MM.1S (cell line): ENCODE results near the gene ZG16B.

Experiments
- DNase-seq: peaks from one replicate; pipeline ENCODE4 v3.0.0-alpha.2; 2015
- H2AFZ ChIP-seq: fragments of 300-600 bp; sonication (generic); 2 replicates; pipeline ENCODE4 v1.6.0; 2016; ENCODE audit warnings: antibody characterized with exemption, low read length
- H3F3A ChIP-seq: fragments of 300-600 bp; sonication (generic); 2 replicates; pipeline ENCODE4 v1.6.1; 2016; ENCODE audit warnings: mild to moderate bottlenecking, antibody characterized with exemption, low read length, moderate library complexity, mixed read lengths; ENCODE audit not compliant: insufficient read depth
- H3K27ac ChIP-seq: fragments of 300-600 bp; sonication (generic); 2 replicates; pipeline ENCODE4 v1.5.1; 2016; ENCODE audit warnings: mild to moderate bottlenecking, low read length
- H3K27me3 ChIP-seq: fragments of 300-600 bp; sonication (generic); replicated peaks from 2 replicates; pipeline ENCODE4 v1.6.0; 2016; ENCODE audit warnings: low read length; ENCODE audit not compliant: insufficient read depth
- H3K36me3 ChIP-seq: fragments of 300-600 bp; sonication (generic); replicated peaks from 2 replicates; pipeline ENCODE4 v1.6.1; 2016; ENCODE audit warnings: mild to moderate bottlenecking, low read length, mixed read lengths; ENCODE audit not compliant: insufficient read depth
- H3K4me1 ChIP-seq: fragments of 300-600 bp; sonication (generic); 2 replicates; pipeline ENCODE4 v1.6.1; 2016; ENCODE audit warnings: low read length, mixed read lengths
- H3K4me2 ChIP-seq: fragments of 300-600 bp; sonication (generic); 2 replicates; pipeline ENCODE4 v1.6.0; 2016; ENCODE audit warnings: low read depth, low read length
- H3K4me3 ChIP-seq: fragments of 300-600 bp; sonication (generic); 2 replicates; pipeline ENCODE4 v1.5.1; 2016; ENCODE audit warnings: low read length, mixed read lengths
- H3K79me2 ChIP-seq: fragments of 300-600 bp; sonication (generic); 2 replicates; pipeline ENCODE4 v1.6.1; 2016; ENCODE audit warnings: mixed run types, low read length, mixed read lengths
- H3K9ac ChIP-seq: fragments of 300-600 bp; sonication (generic); 2 replicates; pipeline ENCODE4 v1.6.1; 2016; ENCODE audit warnings: low read length, mixed read lengths
- H3K9me2 ChIP-seq: fragments of 300-600 bp; sonication (generic); replicated peaks from 2 replicates; pipeline ENCODE4 v1.6.1; 2016; ENCODE audit warnings: mild to moderate bottlenecking, low read length, mixed read lengths; ENCODE audit not compliant: insufficient read depth
- H3K9me3 ChIP-seq: fragments of 300-600 bp; sonication (generic); replicated peaks from 2 replicates; pipeline ENCODE4 v1.6.1; 2016; ENCODE audit warnings: mild to moderate bottlenecking, low read length, mixed read lengths; ENCODE audit not compliant: insufficient read depth
- H4K20me1 ChIP-seq: fragments of 300-600 bp; sonication (generic); 2 replicates; pipeline ENCODE4 v1.6.1; 2016; ENCODE audit warnings: mild to moderate bottlenecking, low read length, moderate library complexity, mixed read lengths; ENCODE audit not compliant: insufficient read depth
- EZH2 ChIP-seq: fragments of 300-600 bp; sonication (generic); optimal IDR thresholded peaks from 2 replicates; pipeline ENCODE3; 2017; ENCODE audit warnings: low read depth, mild to moderate bottlenecking, antibody characterized with exemption, low read length, mixed read lengths
- EZH2phosphoT487 ChIP-seq: fragments of 300-600 bp; sonication (generic); IDR thresholded peaks from 2 replicates; pipeline ENCODE4 v1.6.1; 2018; ENCODE audit warnings: antibody characterized with exemption, low read length
- TF ChIP-seq, protein P1 (sequence below): fragments of 300-600 bp; sonication (generic); IDR thresholded peaks from 2 replicates; pipeline ENCODE4 v1.5.1; 2016; ENCODE audit warnings: antibody characterized with exemption, low read length, mixed read lengths

The ZG16B gene

DNA sequence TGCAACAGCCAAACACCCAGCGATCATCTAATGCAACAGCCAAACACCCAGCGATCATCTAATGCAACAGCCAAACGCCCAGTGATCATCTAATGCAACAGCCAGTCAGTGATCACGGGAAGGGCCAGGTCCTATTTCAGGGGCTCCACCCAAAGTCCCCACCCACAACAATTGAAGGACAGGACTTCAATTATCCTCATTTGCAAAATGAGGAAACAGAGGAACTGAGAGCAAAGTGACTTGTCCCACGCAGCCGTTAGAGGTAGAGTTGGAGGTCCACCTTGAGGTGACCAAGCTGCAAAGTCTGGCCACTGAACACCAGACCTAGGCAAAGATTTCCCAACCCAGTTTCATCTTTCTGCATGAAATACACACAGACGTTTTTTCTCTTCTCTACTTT lies 3.7 kb downstream of the ZG16B start:
- TF ChIP-seq, protein P1, sequence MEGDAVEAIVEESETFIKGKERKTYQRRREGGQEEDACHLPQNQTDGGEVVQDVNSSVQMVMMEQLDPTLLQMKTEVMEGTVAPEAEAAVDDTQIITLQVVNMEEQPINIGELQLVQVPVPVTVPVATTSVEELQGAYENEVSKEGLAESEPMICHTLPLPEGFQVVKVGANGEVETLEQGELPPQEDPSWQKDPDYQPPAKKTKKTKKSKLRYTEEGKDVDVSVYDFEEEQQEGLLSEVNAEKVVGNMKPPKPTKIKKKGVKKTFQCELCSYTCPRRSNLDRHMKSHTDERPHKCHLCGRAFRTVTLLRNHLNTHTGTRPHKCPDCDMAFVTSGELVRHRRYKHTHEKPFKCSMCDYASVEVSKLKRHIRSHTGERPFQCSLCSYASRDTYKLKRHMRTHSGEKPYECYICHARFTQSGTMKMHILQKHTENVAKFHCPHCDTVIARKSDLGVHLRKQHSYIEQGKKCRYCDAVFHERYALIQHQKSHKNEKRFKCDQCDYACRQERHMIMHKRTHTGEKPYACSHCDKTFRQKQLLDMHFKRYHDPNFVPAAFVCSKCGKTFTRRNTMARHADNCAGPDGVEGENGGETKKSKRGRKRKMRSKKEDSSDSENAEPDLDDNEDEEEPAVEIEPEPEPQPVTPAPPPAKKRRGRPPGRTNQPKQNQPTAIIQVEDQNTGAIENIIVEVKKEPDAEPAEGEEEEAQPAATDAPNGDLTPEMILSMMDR: no peak
- TF ChIP-seq EZH2: no peak
- Histone ChIP-seq H3K4me2 (no peak overlapping the region), H3K9me3 (no peaks in the 10 kb centered on the region), H2AFZ (no peak overlapping the region), H3K79me2 (no peaks in the 10 kb centered on the region), H4K20me1 (no peaks in the 10 kb centered on the region), H3K36me3 (no peaks in the 10 kb centered on the region), H3K4me1 (no peaks in the 10 kb centered on the region), H3K27ac (no peak overlapping the region), H3K27me3 (peaks cover 86% of the 10 kb centered on the region), H3K9me2 (no peaks in the 10 kb centered on the region), H3K4me3 (no peak overlapping the region), H3F3A (no peaks in the 10 kb centered on the region), H3K9ac (no peak overlapping the region)
- no peak for DNase-seq

DNA sequence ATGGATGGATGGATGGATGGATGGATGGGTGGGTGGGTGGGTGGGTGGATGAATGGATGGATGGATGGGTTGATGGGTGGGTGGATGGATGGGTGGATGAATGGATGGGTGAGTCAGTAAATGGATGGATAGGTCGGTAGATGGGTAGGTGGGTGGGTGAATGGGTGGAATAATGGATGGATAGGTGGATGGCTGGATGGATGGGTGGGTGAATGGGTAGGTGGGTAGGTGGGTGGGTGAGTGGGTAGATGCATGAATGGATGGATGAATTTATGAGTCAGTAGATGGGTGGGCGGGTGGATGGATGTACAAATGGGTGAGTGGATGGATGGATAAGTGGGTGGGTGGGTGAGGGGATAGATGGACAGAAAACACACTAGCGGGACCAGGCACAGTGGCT lies 4.9 kb downstream of the ZG16B start:
- Histone ChIP-seq H4K20me1 (no peaks in the 10 kb centered on the region), H3K4me3 (no peak overlapping the region), H2AFZ (no peak overlapping the region), H3K9me3 (no peaks in the 10 kb centered on the region), H3K27ac (no peak overlapping the region), H3F3A (no peaks in the 10 kb centered on the region), H3K4me2 (no peak overlapping the region), H3K36me3 (no peaks in the 10 kb centered on the region), H3K9me2 (no peaks in the 10 kb centered on the region), H3K9ac (no peak overlapping the region), H3K79me2 (no peaks in the 10 kb centered on the region), H3K27me3 (peaks cover 86% of the 10 kb centered on the region), H3K4me1 (no peaks in the 10 kb centered on the region)
- no peak for TF ChIP-seq EZH2phosphoT487
- TF ChIP-seq EZH2: no peak
- TF ChIP-seq, protein P1: no peak
- no peak for DNase-seq

DNA sequence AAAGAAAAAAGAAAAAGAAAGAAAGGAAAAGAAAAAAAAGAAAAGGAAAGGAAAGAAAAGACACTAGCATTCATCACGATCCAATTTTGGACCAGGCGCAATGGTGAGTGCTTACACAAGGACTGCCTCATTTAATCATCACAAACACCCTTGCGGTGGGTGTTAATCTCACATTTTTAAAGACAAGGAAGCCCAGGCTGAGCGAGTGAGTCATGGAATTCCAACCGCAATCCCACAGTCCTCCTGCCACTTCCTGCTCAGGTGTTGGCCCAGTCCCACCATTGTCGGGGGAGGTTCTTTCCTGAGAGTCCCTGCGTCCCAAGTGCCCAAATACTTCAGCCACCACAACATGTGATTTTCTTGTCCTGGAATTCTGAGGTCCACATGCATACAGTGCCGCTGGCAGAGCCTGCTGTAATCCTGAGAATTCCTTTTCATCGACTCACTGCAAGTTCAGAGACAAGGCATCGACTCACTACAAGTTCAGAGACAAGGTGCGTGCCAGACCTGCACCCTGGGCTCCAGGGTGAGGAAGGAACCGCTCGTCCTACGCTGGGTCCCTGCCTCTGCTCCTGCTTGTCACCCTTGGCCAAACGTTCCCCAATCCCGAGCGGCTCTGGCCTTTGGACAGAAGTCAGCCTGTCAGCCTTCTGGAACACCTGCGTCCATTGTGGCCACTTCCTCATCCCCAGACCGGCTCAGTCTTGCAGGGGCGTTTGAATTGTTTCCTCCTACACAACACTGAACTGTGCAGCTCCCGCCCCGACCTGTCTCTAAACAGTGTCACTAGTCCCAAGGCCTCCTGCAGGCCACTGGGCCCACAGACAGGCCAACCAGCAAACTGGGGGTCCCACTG lies 5.8 kb downstream of the ZG16B start:
- H2AFZ ChIP-seq: no peak overlapping the region

More for the DNA sequence above, 5.8 kb downstream of the ZG16B start:
- no peak overlapping the region for H3K4me3 ChIP-seq
- no peak overlapping the region for H3K9ac ChIP-seq
- H3K9me2 ChIP-seq: no peaks in the 10 kb centered on the region
- no peak for DNase-seq
- H3K4me2 ChIP-seq: no peak overlapping the region
- H3K4me1 ChIP-seq: no peaks in the 10 kb centered on the region
- H3K9me3 ChIP-seq: no peaks in the 10 kb centered on the region
- H3F3A ChIP-seq: no peaks in the 10 kb centered on the region
- no peak for TF ChIP-seq EZH2phosphoT487
- no peak overlapping the region for H3K27ac ChIP-seq
- H3K27me3 ChIP-seq: peaks cover 84% of the 10 kb centered on the region
- no peaks in the 10 kb centered on the region for H3K79me2 ChIP-seq
- no peaks in the 10 kb centered on the region for H4K20me1 ChIP-seq
- no peaks in the 10 kb centered on the region for H3K36me3 ChIP-seq
